OCI-LY7 (cell line): Measurements from ENCODE around the gene BMX. TPM values are rescaled to one million over a fixed set of nuclear protein-coding genes. Genes with fewer than 3 reads are reported as not detected.

Experiments
- Bru-seq: library from RNA; stranded (reverse); fragments of 400-500 nt; gene quantifications from one replicate; lab custom pipeline; 2021; lab: Mats Ljungman, UMichigan
- BruChase-seq, 2 experiments: library from RNA; stranded (reverse); fragments of 400-500 nt; gene quantifications; one replicate each; lab custom pipeline; 2021; lab: Mats Ljungman, UMichigan
- BruUV-seq: library from RNA; stranded (reverse); fragments of 400-500 nt; replicated peaks from 2 replicates; lab custom pipeline; 2021; lab: Mats Ljungman, UMichigan
- CTCF ChIA-PET: fragments of 300-600 bp; sonication (Branson Sonifier 250); formaldehyde crosslinking; loops from one replicate; lab custom pipeline; 2022; ENCODE audit warnings: antibody characterized with exemption; ENCODE audit not compliant: unreplicated experiment; lab: Charles Lee
- POLR2A ChIA-PET: fragments of 300-600 bp; sonication (Branson Sonifier 250); formaldehyde crosslinking; loops from one replicate; lab custom pipeline; 2022; ENCODE audit warnings: antibody characterized with exemption; lab: Charles Lee
- DNase-seq: peaks from one replicate; pipeline ENCODE4 v3.0.0-alpha.2; 2015; ENCODE audit warnings: low spot score
- H2AFZ ChIP-seq: fragments of 200-600 bp; sonication (generic), shearing (Covaris generic); 2 replicates; pipeline ENCODE4 v1.6.1; 2014; ENCODE audit warnings: mild to moderate bottlenecking, antibody characterized with exemption, low read length, moderate library complexity
- H3K27ac ChIP-seq: fragments of 200-600 bp; sonication (generic); 2 replicates; pipeline ENCODE4 v1.5.1; 2014; ENCODE audit warnings: mixed run types, low read depth, mild to moderate bottlenecking, moderate library complexity, low read length, inconsistent platforms; ENCODE audit not compliant: poor library complexity, severe bottlenecking
- H3K36me3 ChIP-seq: fragments of 200-600 bp; sonication (generic); 2 replicates; pipeline ENCODE4 v1.6.1; 2014; ENCODE audit warnings: mild to moderate bottlenecking, antibody characterized with exemption, low read length, moderate library complexity, mixed read lengths; ENCODE audit not compliant: insufficient read depth
- H3K4me1 ChIP-seq: fragments of 200-600 bp; sonication (generic); 2 replicates; pipeline ENCODE4 v1.5.1; 2014; ENCODE audit warnings: mild to moderate bottlenecking, low read length; ENCODE audit not compliant: insufficient read depth, poor library complexity, severe bottlenecking
- H3K4me2 ChIP-seq: fragments of 200-600 bp; sonication (generic); 2 replicates; pipeline ENCODE4 v1.6.1; 2014; ENCODE audit warnings: mild to moderate bottlenecking, low read length
- H3K4me3 ChIP-seq: fragments of 200-600 bp; sonication (generic); 2 replicates; pipeline ENCODE4 v1.5.1; 2014; ENCODE audit warnings: mild to moderate bottlenecking, low read depth, low read length; ENCODE audit not compliant: poor library complexity, severe bottlenecking
- H3K79me2 ChIP-seq: fragments of 200-600 bp; sonication (generic); 2 replicates; pipeline ENCODE4 v1.6.1; 2016; ENCODE audit warnings: low read depth, mild to moderate bottlenecking, low read length, moderate library complexity, mixed read lengths; ENCODE audit not compliant: insufficient read depth
- H3K9me2 ChIP-seq: fragments of 200-600 bp; sonication (generic); 2 replicates; pipeline ENCODE4 v1.6.1; 2016; ENCODE audit warnings: mild to moderate bottlenecking, low read length, mixed read lengths; ENCODE audit not compliant: insufficient read depth
- H3K9me3 ChIP-seq: fragments of 200-600 bp; sonication (generic); 2 replicates; pipeline ENCODE4 v1.6.1; 2014; ENCODE audit warnings: mild to moderate bottlenecking, mixed run types, low read length, mixed read lengths
- H4K20me1 ChIP-seq: fragments of 200-600 bp; sonication (generic); 2 replicates; pipeline ENCODE4 v1.6.1; 2014; ENCODE audit warnings: mild to moderate bottlenecking, antibody characterized with exemption, low read length, moderate library complexity, mixed read lengths; ENCODE audit not compliant: insufficient read depth
- EZH2phosphoT487 ChIP-seq: fragments of 200-600 bp; sonication (generic); IDR thresholded peaks from 2 replicates; pipeline ENCODE4 v1.6.1; 2018; ENCODE audit warnings: low read depth, borderline replicate concordance, mild to moderate bottlenecking, mixed run types, antibody characterized with exemption, low read length, moderate library complexity, mixed read lengths
- intact Hi-C: fragments of 100-400 bp; cut with micrococcal nuclease; formaldehyde crosslinking; loops from one replicate; pipeline ENCODE4 v1.10.0; 2022; ENCODE audit not compliant: unreplicated experiment
- long read RNA-seq: library from polyadenylated mRNA; stranded (forward); transcript quantifications from one replicate; pipeline ENCODE4 v2.0.0, GENCODE V29; 2022
- total RNA-seq, 2 experiments: library from RNA; depleted of rRNA in 1 of 2; stranded (reverse); fragments of >200 nt in 1 of 2; shearing (Covaris generic) in 1 of 2; gene quantifications; 2 replicates each; pipeline ENCODE4 v1.2.3, GENCODE V29; 2014 to 2022
- TF ChIP-seq, protein P1 (sequence below): fragments of 200-600 bp; sonication (generic); conservative IDR thresholded peaks from 2 replicates; pipeline ENCODE4 v1.5.1; 2014; ENCODE audit warnings: mild to moderate bottlenecking, antibody characterized with exemption, low read length, moderate library complexity, mixed read lengths

BMX gene
- total RNA-seq (2014; rRNA removed; shearing (Covaris generic)) = not detected in 2 replicates
- not detected in 2 replicates for total RNA-seq (2022)
- Bru-seq, nascent RNA = percentile 7 among the genes with signal in this experiment
- BruChase-seq, experiment 1, labeled RNA remaining after a 6-hour chase = percentile 2 among the genes with signal in this experiment
- BruChase-seq, experiment 2, labeled RNA remaining after a 2-hour chase = not detected
- long read RNA-seq, partial matches to known transcripts = 0 of 1 reads
- long read RNA-seq, other reads (novel, unspliced or antisense) = 1 of 1 reads

DNA sequence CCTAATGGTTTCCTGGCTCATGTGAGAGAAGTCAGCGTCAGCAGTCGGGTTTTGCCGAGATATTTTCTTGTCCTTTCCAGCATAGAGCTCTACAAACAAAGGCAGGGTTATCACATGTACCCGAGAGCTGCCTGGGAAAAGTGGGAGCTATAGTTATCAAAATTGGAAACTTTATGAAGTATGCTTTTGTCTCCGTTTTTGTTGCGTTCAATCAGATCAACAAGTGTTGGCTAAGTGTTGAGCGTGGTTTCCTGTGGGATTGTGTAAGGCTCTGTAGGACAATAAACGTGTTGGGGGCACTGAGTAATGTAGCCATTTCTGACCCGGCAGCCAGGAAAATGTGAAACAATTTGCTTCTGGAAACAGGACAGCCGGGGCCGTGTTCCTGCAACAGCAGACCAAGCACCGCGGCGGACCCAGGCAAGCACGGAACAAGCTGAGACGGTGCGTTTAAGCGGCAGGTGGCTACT is at the start of gene BMX:
BMX (plus strand) TSS at position 311 of the 470 bp plus-strand sequence. CDS start 7,547 bp downstream, outside the sequence.
- Histone ChIP-seq H3K9me3 (no peaks in the 10 kb centered on the region), H3K27ac (no peak within 1 kb of the TSS), H3K4me1 (no peaks in the 10 kb centered on the region), H4K20me1 (no peaks in the 10 kb centered on the region), H3K4me3 (no peak within 1 kb of the TSS), H3K9me2 (no peaks in the 10 kb centered on the region), H3K4me2 (no peak within 1 kb of the TSS), H3K36me3 (no peaks in the 10 kb centered on the region), H2AFZ (no peak within 1 kb of the TSS), H3K79me2 (no peaks in the 10 kb centered on the region)
- ChIA-PET POLR2A (interaction anchor here (0.6 kb wide), 1 partner anchor 1507 kb away, joined by 3 read pairs; no protein-coding TSS in a partner anchor), CTCF (no interaction called here)
- intact Hi-C loops = no loop called here
- BruUV-seq = no TSS peak
- TF ChIP-seq, protein P1, sequence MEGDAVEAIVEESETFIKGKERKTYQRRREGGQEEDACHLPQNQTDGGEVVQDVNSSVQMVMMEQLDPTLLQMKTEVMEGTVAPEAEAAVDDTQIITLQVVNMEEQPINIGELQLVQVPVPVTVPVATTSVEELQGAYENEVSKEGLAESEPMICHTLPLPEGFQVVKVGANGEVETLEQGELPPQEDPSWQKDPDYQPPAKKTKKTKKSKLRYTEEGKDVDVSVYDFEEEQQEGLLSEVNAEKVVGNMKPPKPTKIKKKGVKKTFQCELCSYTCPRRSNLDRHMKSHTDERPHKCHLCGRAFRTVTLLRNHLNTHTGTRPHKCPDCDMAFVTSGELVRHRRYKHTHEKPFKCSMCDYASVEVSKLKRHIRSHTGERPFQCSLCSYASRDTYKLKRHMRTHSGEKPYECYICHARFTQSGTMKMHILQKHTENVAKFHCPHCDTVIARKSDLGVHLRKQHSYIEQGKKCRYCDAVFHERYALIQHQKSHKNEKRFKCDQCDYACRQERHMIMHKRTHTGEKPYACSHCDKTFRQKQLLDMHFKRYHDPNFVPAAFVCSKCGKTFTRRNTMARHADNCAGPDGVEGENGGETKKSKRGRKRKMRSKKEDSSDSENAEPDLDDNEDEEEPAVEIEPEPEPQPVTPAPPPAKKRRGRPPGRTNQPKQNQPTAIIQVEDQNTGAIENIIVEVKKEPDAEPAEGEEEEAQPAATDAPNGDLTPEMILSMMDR = no peak
- TF ChIP-seq EZH2phosphoT487 = no peak
- no peak for DNase-seq

GRCh38 chrX:15451913-15452312 is 48.7 kb upstream of the BMX start:
- H2AFZ ChIP-seq = no peak overlapping the region
- no TSS peak for BruUV-seq
- no peaks in the 10 kb centered on the region for H3K9me3 ChIP-seq
- no peaks in the 10 kb centered on the region for H3K4me1 ChIP-seq
- no peaks in the 10 kb centered on the region for H3K9me2 ChIP-seq
- H4K20me1 ChIP-seq = no peaks in the 10 kb centered on the region
- intact Hi-C loops = no loop called here
- H3K4me3 ChIP-seq = no peak overlapping the region
- ChIA-PET POLR2A (interaction anchor here (0.6 to 1.6 kb wide), 5 partner anchors 9 to 120 kb away, joined by 3 to 4 read pairs (median 3); no protein-coding TSS in a partner anchor), CTCF (no interaction called here)
- no peak for DNase-seq
- TF ChIP-seq, protein P1 = no peak
- no peak for TF ChIP-seq EZH2phosphoT487
- H3K36me3 ChIP-seq = no peaks in the 10 kb centered on the region
- H3K79me2 ChIP-seq = no peaks in the 10 kb centered on the region
- H3K4me2 ChIP-seq = no peak overlapping the region
- H3K27ac ChIP-seq = no peak overlapping the region

DNA sequence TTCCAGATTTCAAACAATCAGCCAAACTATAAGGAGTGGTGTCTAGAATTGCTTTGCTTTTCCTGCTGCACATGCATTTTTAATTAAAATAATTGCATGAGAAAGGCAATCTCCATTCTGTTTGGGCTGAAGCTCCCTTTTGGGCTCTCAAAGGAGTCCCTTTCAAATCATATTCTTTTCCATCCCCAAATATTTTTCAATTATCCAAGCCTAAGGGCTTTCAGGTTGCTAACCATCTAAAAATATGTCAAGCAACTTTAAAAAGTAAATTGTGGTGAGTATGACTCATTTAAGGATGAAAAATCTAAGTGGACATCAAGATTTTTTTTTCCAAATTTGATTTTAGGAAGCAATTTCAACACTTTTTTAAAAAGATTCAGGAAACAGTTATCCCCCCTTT is 35.9 kb upstream of the BMX start:
- TF ChIP-seq, protein P1 = no peak
- TF ChIP-seq EZH2phosphoT487 = no peak
- intact Hi-C loops = no loop called here
- peaks cover 20% of the 10 kb centered on the region for H3K4me1 ChIP-seq
- H3K4me2 ChIP-seq = peak overlapping the region; percentile 64
- no peaks in the 10 kb centered on the region for H4K20me1 ChIP-seq
- peak overlapping the region; percentile 38 for H3K4me3 ChIP-seq
- DNase-seq = no peak
- peak overlapping the region; percentile 60; the same call in 1 of the 2 replicates for H2AFZ ChIP-seq
- H3K79me2 ChIP-seq = no peaks in the 10 kb centered on the region
- H3K9me2 ChIP-seq = no peaks in the 10 kb centered on the region
- no peaks in the 10 kb centered on the region for H3K9me3 ChIP-seq
- H3K36me3 ChIP-seq = no peaks in the 10 kb centered on the region
- H3K27ac ChIP-seq = peak overlapping the region; percentile 68
- CTCF ChIA-PET = no interaction called here
- POLR2A ChIA-PET = interaction anchor here (0.7 to 1.1 kb wide), 2 partner anchors 11 to 57 kb away, joined by 3 to 5 read pairs; no protein-coding TSS in a partner anchor
- no TSS peak for BruUV-seq
